ENCODE measurements around the gene LRRC66. TPM values are rescaled to one million over a fixed set of nuclear protein-coding genes. Genes with fewer than 3 reads are reported as not detected.

The LRRC66 gene
- total RNA-seq, 1 donor from 2014 or later: not detected

DNA sequence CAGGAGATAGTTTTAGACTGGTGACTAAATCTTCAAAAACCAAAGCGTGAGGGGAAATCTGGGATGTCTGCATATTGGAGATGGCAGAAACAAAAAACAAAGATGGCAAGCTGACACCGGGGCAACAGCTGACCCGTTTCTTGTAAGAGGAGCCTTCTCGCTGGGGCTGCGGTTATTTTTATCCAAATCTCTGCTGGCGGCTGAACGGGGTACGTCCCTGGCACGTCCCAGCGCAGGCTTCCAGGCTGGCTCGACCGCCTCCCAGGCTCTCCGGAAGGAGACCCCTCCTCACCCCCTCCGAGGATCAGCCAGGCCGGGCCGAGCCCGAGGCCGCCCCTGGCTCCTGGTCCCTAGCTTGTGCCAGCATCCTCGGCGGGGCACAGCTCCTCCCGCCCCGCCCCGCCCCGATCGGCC is 17.5 kb upstream of the LRRC66 start:
- DNase-seq (ENCODE audit: low read depth): no peak
- H3K4me3 ChIP-seq (ENCODE audit: low read depth, low read length): peak overlapping the region; percentile 65
- TF ChIP-seq, protein P1, sequence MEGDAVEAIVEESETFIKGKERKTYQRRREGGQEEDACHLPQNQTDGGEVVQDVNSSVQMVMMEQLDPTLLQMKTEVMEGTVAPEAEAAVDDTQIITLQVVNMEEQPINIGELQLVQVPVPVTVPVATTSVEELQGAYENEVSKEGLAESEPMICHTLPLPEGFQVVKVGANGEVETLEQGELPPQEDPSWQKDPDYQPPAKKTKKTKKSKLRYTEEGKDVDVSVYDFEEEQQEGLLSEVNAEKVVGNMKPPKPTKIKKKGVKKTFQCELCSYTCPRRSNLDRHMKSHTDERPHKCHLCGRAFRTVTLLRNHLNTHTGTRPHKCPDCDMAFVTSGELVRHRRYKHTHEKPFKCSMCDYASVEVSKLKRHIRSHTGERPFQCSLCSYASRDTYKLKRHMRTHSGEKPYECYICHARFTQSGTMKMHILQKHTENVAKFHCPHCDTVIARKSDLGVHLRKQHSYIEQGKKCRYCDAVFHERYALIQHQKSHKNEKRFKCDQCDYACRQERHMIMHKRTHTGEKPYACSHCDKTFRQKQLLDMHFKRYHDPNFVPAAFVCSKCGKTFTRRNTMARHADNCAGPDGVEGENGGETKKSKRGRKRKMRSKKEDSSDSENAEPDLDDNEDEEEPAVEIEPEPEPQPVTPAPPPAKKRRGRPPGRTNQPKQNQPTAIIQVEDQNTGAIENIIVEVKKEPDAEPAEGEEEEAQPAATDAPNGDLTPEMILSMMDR (conservative IDR thresholded peaks at IDR 0.05; ENCODE audit: low read depth, low read length): no peak

DNA sequence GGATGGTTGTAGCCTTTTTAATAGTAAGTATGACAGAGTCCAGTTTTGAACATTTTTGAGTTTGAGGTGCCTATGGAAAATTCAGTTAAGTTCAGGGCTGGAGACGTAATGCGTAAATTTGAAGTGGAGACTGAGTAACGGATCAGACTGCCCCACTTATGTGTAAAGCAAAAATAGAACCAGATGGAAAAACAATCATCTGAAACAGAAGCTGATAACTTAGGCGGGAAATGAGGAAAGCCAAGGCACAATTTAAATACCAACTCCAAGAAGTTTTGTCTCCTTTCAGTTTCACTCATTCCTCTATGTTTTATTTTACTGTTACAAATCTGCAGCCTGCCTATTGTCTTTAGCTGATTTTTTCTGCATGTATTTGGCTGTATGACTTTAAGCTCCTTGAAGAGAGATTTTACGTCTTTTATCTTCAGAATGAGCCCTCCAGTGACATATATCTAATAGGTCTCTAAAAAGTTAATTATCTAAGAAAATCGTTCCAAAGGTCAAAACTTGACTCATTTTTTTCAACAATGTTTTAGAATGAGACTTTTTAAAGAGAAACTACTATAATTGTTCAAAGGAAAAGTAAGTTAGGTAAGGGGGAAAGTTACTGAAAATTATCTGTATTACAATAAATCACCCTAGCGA is 16.8 kb upstream of the LRRC66 start:
- no peak for DNase-seq (ENCODE audit: low read depth)
- TF ChIP-seq, protein P1 (conservative IDR thresholded peaks at IDR 0.05; ENCODE audit: low read depth, low read length): no peak
- peak overlapping the region; percentile 65 for H3K4me3 ChIP-seq (ENCODE audit: low read depth, low read length)

DNA sequence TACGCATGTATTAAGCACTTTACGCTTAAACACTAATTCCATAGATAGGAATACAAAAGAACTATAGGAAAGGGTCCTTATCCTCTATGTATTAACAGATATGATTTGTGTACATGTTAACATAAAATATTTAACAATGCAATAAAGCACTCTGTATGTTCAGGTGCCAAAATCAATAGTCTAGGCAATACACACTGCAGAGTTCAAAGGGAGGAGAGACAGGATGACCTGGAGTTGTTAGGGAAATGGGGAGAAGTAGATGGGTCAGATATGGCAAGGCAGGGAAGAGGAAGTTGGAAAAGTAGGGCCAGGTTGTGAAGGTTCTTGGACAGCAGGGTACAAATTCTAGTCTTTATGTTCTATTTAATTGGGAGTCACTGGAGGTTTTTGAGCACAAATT is 15.0 kb upstream of the LRRC66 start:
- no peak for DNase-seq (ENCODE audit: low read depth)
- H3K4me3 ChIP-seq (ENCODE audit: low read depth, low read length): no peak overlapping the region
- TF ChIP-seq, protein P1 (conservative IDR thresholded peaks at IDR 0.05; ENCODE audit: low read depth, low read length): no peak

DNA sequence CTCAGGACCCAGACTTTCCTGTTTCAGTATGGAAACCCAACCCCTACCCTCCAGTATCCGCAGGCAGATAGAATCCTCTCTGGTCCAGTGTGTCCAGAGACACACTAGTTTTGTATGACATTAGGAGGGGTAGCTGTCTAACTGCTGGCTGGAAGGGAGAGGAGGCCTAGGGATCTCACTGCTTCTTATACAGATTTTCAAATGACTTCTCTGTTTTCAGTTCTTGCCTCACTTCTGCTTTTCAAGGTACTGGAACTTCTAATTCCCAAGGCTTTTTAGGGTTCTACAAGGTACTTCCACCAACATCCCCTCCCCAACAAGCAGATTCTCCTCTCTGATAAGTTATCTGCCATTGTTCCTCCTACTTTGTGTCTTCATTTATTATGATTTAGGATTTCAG is 11.8 kb upstream of the LRRC66 start:
- TF ChIP-seq, protein P1 (conservative IDR thresholded peaks at IDR 0.05; ENCODE audit: low read depth, low read length): no peak
- DNase-seq (ENCODE audit: low read depth): no peak
- no peak overlapping the region for H3K4me3 ChIP-seq (ENCODE audit: low read depth, low read length)

DNA sequence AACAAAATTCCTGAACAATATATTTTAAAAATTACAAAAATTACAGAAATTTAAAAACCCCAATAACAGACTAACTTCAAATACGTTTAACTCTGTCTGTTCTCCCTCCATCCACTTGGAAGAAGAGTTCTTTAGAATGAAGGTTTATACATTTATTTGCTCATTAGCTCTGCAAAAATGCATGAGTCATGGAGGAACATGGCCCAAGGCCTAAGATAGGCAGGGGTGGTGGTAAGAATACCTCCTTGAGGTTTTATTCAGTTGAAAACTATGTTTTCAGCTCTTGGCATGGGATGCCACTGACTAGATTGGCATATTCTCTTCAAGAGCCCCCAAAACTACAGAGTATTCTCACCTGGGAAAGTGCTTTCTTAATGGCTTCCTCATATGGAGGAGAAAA is 8.8 kb upstream of the LRRC66 start:
- no peak for DNase-seq (ENCODE audit: low read depth)
- no peak overlapping the region for H3K4me3 ChIP-seq (ENCODE audit: low read depth, low read length)
- TF ChIP-seq, protein P1 (conservative IDR thresholded peaks at IDR 0.05; ENCODE audit: low read depth, low read length): no peak

DNA sequence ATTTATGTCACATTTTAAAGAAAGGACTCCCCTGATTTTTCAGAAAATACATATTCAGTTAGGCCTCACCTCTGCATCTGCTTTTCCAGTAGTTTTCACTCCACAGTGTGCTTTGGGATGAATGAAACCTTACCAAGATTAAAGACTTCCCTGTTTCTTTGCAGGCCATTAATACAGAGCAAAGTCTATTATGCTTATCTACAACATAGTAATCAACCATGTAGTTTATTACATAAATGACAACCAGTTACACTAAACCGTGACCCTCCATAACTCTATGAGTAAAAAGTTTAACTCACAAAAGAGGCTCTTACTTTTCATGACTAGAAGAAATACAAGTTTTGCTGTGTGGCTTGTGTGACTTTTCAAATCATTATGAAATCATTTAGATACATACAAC is 2.3 kb downstream of the LRRC66 start:
- DNase-seq (ENCODE audit: low read depth): no peak
- TF ChIP-seq, protein P1 (conservative IDR thresholded peaks at IDR 0.05; ENCODE audit: low read depth, low read length): no peak
- H3K4me3 ChIP-seq (ENCODE audit: low read depth, low read length): no peak overlapping the region

DNA sequence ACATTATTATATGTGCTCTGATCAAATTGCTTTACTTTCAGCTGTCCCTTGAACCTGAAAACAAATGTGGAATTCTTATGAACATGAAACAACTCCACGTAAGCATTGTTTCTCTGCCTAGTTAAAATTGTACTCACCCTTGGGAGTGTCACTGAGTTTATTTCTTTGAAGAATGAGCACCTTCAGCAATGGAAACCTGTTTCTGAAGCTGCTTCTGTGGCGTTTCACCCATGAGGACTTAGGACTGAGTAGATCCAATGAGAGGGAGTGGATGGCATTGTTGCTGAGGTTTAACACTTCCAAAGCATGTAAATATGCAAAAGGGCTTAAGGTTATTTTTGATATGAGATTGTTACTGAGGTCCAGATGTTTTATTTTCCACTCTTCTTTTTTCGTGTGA is 3.2 kb downstream of the LRRC66 start:
- no peak overlapping the region for H3K4me3 ChIP-seq (ENCODE audit: low read depth, low read length)
- TF ChIP-seq, protein P1 (conservative IDR thresholded peaks at IDR 0.05; ENCODE audit: low read depth, low read length): no peak
- DNase-seq (ENCODE audit: low read depth): no peak
